ENCODE data around the gene ATXN7. TPM values are rescaled to one million over a fixed set of nuclear protein-coding genes. Genes with fewer than 3 reads are reported as not detected.

ATXN7 gene
- total RNA-seq, 1 experiment from 2014 or later = 27.5 TPM

GRCh38 chr3:64008487-64009351 is 145.1 kb downstream of the ATXN7 start (continued):
- no peak for TF ChIP-seq POLR2AphosphoS5 (IDR thresholded peaks at IDR 0.05; ENCODE audit: low read depth, low read length)

GRCh38 chr3:64009528-64009927 is 145.9 kb downstream of the ATXN7 start:
- Histone ChIP-seq H3K36me3 (ENCODE audit: control insufficient read depth in 1 of 2, insufficient read depth in 2 of 2, low read length in 2 of 2) (peaks cover 68 to 75% of the 10 kb centered on the region in 2 experiments), H3K4me2 (ENCODE audit: low read length) (no peak overlapping the region), H3K27me3 (ENCODE audit: insufficient read depth, low read length) (no peaks in the 10 kb centered on the region), H2AFZ (ENCODE audit: low read depth, low read length, poor library complexity, severe bottlenecking) (no peak overlapping the region), H3K4me3 (replicated peaks in 1 of 2; ENCODE audit: low read depth in 1 of 2, low read length in 2 of 2) (no peak overlapping the region), H3K79me2 (ENCODE audit: insufficient read depth, low read length) (peaks cover 39% of the 10 kb centered on the region), H3K9me3 (ENCODE audit: control insufficient read depth in 1 of 2, insufficient read depth in 1 of 2, low read depth in 1 of 2, low read length in 2 of 2) (no peaks in the 10 kb centered on the region), H3K9me2 (ENCODE audit: insufficient read depth) (no peaks in the 10 kb centered on the region), H3K27ac (ENCODE audit: low read depth, low read length) (no peak overlapping the region), H3K4me1 (ENCODE audit: control insufficient read depth in 1 of 2, insufficient read depth in 2 of 2, low read length in 2 of 2) (no peaks in the 10 kb centered on the region), H4K20me1 (ENCODE audit: insufficient read depth) (peaks cover 11% of the 10 kb centered on the region; the same call in 1 of the 2 replicates), H3K9ac (ENCODE audit: low read length) (no peak overlapping the region)
- BruUV-seq (replicated peaks) = no TSS peak
- DNase-seq (ENCODE audit: low read depth, low spot score) (no peak), ATAC-seq (no peak)
- intact Hi-C loops (cut with micrococcal nuclease) = no loop called here
- ChIA-PET CTCF (no interaction called here), POLR2A (no interaction called here), RAD21 (ENCODE audit: low non-redundant PET in 1 of 2, low total read pairs in 2 of 2, uncharacterized antibody in 2 of 2, unreplicated experiment in 2 of 2) (no interaction called here)
- no peak for TF ChIP-seq YY1 (IDR thresholded peaks at IDR 0.05; ENCODE audit: extremely low read depth, insufficient replicate concordance, low read depth, low read length)
- TF ChIP-seq CTCF (IDR thresholded peaks at IDR 0.05 in 2 of 3, conservative IDR thresholded peaks at IDR 0.05 in 1 of 3; ENCODE audit: borderline replicate concordance in 1 of 3, insufficient read depth in 1 of 3, low read depth in 2 of 3, low read length in 2 of 3) = no peak
- TF ChIP-seq EZH2 (IDR thresholded peaks at IDR 0.05) = no peak
- no peak for TF ChIP-seq POLR2AphosphoS5 (IDR thresholded peaks at IDR 0.05; ENCODE audit: low read depth, low read length)
- no peak for TF ChIP-seq SRF (IDR thresholded peaks at IDR 0.05; ENCODE audit: low read depth)
- no peak for TF ChIP-seq EZH2phosphoT487 (IDR thresholded peaks at IDR 0.05; ENCODE audit: borderline replicate concordance)
- no peak for TF ChIP-seq REST (IDR thresholded peaks at IDR 0.05; ENCODE audit: low read depth)
- no peak for TF ChIP-seq RAD21 (IDR thresholded peaks at IDR 0.05; ENCODE audit: low read depth)
- TF ChIP-seq MAX (IDR thresholded peaks at IDR 0.05) = no peak
- TF ChIP-seq ZNF274 (IDR thresholded peaks at IDR 0.05; ENCODE audit: low read depth, low read length) = no peak
- TF ChIP-seq SP1 (IDR thresholded peaks at IDR 0.05; ENCODE audit: low read depth) = no peak
- no peak for TF ChIP-seq ZFX (IDR thresholded peaks at IDR 0.05)
- no peak for TF ChIP-seq JUND (IDR thresholded peaks at IDR 0.05)
- TF ChIP-seq EGR1 (IDR thresholded peaks at IDR 0.05; ENCODE audit: low read depth) = no peak
- no peak for TF ChIP-seq ATF3 (IDR thresholded peaks at IDR 0.05)
- TF ChIP-seq FOSL1 (IDR thresholded peaks at IDR 0.05; ENCODE audit: low read depth) = no peak
- TF ChIP-seq CBX3 (IDR thresholded peaks at IDR 0.05; ENCODE audit: low read depth) = no peak

Data from HCT116 (cell line).